ENCODE results near the gene MAP2K2. TPM values are rescaled to one million over a fixed set of nuclear protein-coding genes. Genes with fewer than 3 reads are reported as not detected.

Gene MAP2K2
- total RNA-seq, 3 donors from 2014 or later = 173 to 221 (median 192) TPM

DNA sequence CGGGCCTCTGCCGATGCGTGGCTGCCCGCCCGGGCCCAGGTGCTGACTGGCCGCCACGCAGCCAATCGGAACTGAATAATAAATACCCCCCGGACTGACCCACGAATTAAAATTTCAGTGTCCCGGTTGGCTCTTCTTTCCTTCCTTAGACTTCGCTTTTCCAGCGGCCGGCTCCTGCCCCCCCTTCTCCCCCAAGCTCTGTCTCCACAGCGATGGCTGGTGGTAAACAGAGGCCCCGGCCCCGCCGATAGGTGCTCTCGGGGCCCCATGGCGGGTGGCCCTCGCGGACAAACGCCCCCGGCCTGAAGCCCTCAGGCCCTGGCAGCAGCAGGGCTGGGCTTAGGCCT is 59.8 kb downstream of the MAP2K2 start:
- no peaks in the 10 kb centered on the region for H3K36me3 ChIP-seq (ENCODE audit: low read depth)
- intact Hi-C loops (cut with DNase I, micrococcal nuclease) = no loop called here
- DNase-seq (peak in 1 of 3 donors; percentile 52), ATAC-seq (no peak)
- H3K9me3 ChIP-seq = no peaks in the 10 kb centered on the region
- peaks cover 49% of the 10 kb centered on the region for H3K4me1 ChIP-seq (ENCODE audit: low read depth)
- H3K4me3 ChIP-seq = peak overlapping the region; percentile 73
- TF ChIP-seq, protein P1, sequence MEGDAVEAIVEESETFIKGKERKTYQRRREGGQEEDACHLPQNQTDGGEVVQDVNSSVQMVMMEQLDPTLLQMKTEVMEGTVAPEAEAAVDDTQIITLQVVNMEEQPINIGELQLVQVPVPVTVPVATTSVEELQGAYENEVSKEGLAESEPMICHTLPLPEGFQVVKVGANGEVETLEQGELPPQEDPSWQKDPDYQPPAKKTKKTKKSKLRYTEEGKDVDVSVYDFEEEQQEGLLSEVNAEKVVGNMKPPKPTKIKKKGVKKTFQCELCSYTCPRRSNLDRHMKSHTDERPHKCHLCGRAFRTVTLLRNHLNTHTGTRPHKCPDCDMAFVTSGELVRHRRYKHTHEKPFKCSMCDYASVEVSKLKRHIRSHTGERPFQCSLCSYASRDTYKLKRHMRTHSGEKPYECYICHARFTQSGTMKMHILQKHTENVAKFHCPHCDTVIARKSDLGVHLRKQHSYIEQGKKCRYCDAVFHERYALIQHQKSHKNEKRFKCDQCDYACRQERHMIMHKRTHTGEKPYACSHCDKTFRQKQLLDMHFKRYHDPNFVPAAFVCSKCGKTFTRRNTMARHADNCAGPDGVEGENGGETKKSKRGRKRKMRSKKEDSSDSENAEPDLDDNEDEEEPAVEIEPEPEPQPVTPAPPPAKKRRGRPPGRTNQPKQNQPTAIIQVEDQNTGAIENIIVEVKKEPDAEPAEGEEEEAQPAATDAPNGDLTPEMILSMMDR (IDR thresholded peaks at IDR 0.05) = no peak

DNA sequence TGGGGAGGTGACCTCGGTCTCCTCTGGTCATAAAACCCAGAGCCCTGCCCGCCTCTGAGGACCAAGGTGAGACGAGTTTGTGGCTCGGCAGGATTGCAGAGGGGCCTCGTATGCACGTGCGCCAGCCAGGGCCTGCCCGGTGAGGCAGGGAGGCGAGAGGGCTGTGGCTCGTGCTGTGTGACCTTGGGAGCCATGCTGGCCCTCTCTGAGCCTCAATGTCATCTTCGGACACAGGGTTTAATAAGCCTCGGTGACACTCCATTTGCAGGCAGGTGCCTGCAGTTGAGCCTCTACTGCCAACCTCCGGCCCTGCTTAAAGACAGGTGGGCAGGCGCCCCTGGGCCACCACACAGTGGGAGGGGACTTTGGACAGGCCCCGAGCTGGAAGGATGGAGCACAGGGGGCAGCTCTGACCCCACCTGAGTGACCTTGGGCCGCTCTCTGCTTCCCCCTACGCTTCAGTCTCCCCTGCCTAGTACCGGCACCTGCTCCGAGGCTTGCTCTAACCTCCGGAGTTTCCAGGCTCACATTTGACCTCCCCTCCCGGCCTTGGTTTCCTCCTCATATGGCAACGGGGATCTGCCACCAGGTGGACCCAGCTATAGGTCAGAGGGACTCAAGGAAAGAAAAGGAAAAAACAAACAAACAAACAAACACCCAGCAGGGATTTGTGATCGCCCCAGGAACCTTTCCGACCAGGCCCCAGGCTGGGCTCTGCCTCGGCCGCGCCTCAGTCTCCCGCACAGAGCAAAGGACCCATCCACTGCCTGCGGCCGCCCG is 60.4 kb downstream of the MAP2K2 start:
- TF ChIP-seq, protein P1 (IDR thresholded peaks at IDR 0.05) = no peak
- peak overlapping the region; percentile 73 for H3K4me3 ChIP-seq
- intact Hi-C loops (cut with DNase I, micrococcal nuclease) = no loop called here
- DNase-seq = peak in 2 of 3 donors; percentile 55 to 63
- ATAC-seq = no peak
- no peaks in the 10 kb centered on the region for H3K9me3 ChIP-seq
- H3K4me1 ChIP-seq (ENCODE audit: low read depth) = peaks cover 55% of the 10 kb centered on the region
- H3K36me3 ChIP-seq (ENCODE audit: low read depth) = no peaks in the 10 kb centered on the region

DNA sequence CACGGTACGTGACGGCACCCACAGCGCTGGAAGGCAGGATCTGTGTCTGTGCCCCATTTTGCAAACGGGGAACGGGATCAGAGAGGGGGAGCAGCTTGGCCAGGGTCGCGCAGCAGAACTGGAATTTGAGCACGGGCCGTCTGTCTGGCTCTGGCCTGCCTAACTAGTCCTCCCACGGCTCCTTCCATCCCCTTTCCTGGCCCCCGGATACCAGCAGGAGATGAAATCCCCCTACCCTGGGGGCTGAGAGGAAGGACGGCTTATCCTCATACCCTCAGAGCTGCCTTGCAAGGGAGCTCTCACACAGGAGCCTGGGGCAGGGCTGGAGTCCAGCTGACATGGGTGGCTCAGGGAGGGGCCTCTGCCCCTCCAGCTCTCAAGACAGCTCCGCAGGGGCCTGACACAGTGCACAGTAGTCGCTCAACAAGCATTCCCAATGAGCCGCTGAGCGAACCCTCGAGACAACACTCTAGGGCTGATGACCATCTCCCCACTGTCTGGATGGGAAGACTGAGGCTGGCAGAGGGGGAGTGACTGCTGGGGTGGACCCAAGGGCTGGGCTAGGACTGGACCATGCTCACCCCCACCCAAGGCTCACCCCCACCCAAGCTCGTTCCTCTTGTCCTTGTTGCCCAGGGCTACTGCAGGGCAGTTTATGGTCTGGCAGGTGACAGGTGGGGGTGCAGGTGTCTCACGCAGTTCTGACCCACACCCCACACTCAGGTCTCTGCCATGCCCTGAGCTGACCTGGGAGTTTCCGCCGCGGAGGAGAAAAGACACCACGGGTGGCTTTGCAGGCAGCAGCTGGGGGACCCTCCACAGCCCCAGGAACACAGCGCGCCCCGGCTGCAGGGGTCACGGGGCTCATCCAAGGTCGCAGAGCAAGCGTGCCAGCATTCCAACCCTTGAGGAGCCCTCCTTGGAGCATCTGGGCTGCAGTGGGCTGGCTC is 61.2 kb downstream of the MAP2K2 start:
- intact Hi-C loops (cut with DNase I, micrococcal nuclease) = no loop called here
- no peaks in the 10 kb centered on the region for H3K36me3 ChIP-seq (ENCODE audit: low read depth)
- H3K4me3 ChIP-seq = no peak overlapping the region
- peaks cover 58% of the 10 kb centered on the region for H3K4me1 ChIP-seq (ENCODE audit: low read depth)
- TF ChIP-seq, protein P1 (IDR thresholded peaks at IDR 0.05) = no peak
- DNase-seq = peak; percentile 57 to 76 (median 73)
- ATAC-seq = no peak
- H3K9me3 ChIP-seq = no peaks in the 10 kb centered on the region

DNA sequence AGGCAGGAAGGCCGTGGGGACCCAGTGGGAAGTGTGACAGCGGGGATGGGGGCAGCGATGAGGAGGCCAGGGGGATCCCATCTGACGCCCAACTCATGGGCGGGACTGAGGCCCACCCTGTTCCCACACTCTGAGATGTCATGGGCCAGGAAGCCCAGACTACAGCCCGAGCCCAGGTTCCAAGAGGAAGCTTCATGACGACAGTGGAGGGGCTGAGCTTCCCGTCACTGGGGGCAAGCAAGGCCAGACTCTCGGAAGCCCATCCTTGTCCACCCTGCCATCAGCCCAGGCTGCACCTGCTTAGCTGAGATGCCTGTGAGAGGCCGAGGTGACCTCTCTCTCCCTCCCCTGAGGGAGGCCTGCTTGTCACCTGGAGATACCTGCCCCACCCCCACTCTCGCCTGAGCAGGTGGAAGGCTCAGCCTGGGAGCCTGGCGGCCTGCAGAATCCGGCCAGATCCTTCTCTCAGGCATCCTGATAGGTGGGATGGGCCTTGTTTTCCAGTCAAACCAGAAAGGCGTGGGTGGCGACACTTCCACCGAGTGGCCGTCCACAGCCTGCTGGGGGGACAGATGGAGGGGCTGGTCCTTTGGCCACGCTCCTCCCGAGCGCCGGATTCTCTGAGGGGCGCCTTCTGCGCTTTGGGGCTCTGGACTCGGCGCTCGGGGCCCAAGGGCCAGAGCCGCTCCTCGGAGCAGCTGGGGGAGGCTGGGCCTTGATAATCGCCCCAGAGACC is 62.1 kb downstream of the MAP2K2 start:
- intact Hi-C loops (cut with DNase I, micrococcal nuclease) = no loop called here
- H3K4me1 ChIP-seq (ENCODE audit: low read depth) = peaks cover 60% of the 10 kb centered on the region
- no peaks in the 10 kb centered on the region for H3K9me3 ChIP-seq
- peak; percentile 24 for ATAC-seq
- TF ChIP-seq, protein P1 (IDR thresholded peaks at IDR 0.05) = no peak
- no peaks in the 10 kb centered on the region for H3K36me3 ChIP-seq (ENCODE audit: low read depth)
- peak; percentile 89 to 93 (median 91) for DNase-seq
- no peak overlapping the region for H3K4me3 ChIP-seq

DNA sequence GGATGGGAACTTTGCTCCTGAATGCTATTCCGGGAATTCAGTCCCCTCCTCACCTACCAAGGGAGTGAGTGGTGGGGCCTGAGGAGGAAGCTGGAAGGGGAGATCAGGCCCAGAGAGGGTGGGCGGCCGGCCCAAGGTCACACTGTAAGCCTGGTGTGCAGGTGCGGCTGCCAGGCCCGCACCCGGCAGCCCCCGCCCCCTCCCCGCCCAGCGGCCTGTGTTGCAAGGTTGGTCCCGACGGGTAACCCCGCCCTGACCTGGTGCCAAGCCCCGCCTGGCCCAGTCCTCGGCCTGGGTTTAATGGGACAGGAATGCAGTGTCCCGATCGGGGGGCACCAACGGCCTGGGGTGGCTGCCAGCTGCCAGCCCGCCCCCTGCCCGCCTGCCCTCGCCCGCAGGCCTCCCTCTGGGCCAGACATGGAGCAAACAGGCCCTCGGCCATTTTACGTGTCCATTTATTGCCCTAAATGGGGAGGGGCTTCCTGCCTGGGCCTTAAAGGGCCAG is 62.7 kb downstream of the MAP2K2 start:
- Histone ChIP-seq H3K36me3 (ENCODE audit: low read depth) (no peaks in the 10 kb centered on the region), H3K9me3 (no peaks in the 10 kb centered on the region), H3K4me3 (no peak overlapping the region), H3K4me1 (ENCODE audit: low read depth) (peaks cover 62% of the 10 kb centered on the region)
- ATAC-seq (peak; percentile 51), DNase-seq (peak; percentile 96 to 97 (median 97))
- intact Hi-C loops (cut with DNase I, micrococcal nuclease) = no loop called here
- TF ChIP-seq, protein P1 (IDR thresholded peaks at IDR 0.05) = no peak

All from mucosa of descending colon (tissue), 3 donors.